Measurements from ENCODE around the gene TMEM14C. TPM values are rescaled to one million over a fixed set of nuclear protein-coding genes. Genes with fewer than 3 reads are reported as not detected.
A peak's percentile ranks its signal among the peaks of the same experiment; 100 is the strongest.

Gene TMEM14C
- total RNA-seq, 1 donor, result 156 TPM

DNA sequence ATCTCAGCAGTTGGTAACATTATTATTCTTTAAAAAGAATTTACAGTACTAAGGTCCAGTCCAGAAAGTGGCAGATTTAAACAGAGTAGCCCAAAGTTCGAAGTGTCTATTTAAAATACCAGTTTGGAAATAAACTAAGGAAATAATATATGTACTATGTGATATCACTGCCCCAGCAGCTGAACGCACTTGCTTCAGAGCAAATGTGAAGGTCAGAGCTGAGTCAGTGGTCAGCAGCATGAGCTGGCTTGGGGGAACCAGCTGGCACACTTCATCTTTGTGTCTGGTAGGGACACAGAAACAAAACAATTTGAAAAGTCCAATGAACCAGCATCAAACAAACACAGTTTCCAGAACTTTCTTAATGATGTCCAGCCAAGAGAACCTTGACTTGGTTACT lies 40.1 kb downstream of the TMEM14C start:
- TF ChIP-seq, protein P1, sequence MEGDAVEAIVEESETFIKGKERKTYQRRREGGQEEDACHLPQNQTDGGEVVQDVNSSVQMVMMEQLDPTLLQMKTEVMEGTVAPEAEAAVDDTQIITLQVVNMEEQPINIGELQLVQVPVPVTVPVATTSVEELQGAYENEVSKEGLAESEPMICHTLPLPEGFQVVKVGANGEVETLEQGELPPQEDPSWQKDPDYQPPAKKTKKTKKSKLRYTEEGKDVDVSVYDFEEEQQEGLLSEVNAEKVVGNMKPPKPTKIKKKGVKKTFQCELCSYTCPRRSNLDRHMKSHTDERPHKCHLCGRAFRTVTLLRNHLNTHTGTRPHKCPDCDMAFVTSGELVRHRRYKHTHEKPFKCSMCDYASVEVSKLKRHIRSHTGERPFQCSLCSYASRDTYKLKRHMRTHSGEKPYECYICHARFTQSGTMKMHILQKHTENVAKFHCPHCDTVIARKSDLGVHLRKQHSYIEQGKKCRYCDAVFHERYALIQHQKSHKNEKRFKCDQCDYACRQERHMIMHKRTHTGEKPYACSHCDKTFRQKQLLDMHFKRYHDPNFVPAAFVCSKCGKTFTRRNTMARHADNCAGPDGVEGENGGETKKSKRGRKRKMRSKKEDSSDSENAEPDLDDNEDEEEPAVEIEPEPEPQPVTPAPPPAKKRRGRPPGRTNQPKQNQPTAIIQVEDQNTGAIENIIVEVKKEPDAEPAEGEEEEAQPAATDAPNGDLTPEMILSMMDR (IDR thresholded peaks at IDR 0.05; ENCODE audit: insufficient read depth, low read length), result no peak
- DNase-seq (ENCODE audit: low read depth), result peak; percentile 35
- no peak overlapping the region for H3K4me3 ChIP-seq (ENCODE audit: low read depth, low read length)

DNA sequence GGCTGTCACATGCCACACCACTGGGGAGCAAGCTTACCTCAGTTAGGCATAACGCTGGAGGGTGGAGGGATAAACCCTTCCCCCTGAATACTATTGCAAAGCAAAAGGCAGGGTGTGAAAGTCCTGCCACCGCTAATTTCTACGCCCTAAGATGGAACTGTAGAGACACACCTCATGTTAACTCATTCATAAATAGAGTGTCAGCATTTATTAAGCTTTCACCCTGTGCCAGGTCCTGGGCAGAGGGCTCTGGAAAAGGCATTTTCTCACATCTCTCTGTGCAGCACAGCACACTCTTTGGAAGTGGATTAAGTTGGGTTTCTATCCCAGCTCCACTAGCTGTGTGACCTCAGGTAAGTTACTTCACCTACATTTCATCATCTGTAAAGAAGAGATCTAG lies 46.5 kb downstream of the TMEM14C start:
- TF ChIP-seq, protein P1 (IDR thresholded peaks at IDR 0.05; ENCODE audit: insufficient read depth, low read length), result no peak
- DNase-seq (ENCODE audit: low read depth), result no peak
- H3K4me3 ChIP-seq (ENCODE audit: low read depth, low read length), result no peak overlapping the region

DNA sequence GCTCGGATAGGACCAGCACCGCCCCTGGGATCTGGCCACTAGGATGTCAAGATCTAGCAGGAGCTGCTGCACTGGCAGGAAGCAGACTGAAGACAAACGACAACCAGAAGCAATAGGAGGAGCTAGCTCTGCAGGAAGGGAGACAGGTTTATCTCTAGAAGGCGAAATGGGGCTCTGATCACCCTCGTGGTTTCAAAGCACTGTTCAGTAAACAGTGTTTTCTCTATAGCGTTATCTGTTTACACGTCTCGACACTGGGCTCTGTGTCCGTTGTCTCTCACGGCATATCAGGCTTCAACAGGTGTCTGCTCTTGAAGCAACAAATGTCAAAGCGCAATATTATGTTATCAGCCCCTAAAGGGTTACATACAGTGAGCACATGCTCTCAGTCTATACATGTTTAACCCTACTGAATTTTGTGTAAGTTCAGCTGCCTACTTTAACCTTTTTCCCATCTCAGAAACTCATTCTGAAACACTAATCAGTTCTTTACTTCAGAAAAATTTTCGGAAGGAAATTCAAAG lies 48.6 kb downstream of the TMEM14C start:
- TF ChIP-seq, protein P1 (IDR thresholded peaks at IDR 0.05; ENCODE audit: insufficient read depth, low read length), result no peak
- H3K4me3 ChIP-seq (ENCODE audit: low read depth, low read length), result no peak overlapping the region
- no peak for DNase-seq (ENCODE audit: low read depth)

DNA sequence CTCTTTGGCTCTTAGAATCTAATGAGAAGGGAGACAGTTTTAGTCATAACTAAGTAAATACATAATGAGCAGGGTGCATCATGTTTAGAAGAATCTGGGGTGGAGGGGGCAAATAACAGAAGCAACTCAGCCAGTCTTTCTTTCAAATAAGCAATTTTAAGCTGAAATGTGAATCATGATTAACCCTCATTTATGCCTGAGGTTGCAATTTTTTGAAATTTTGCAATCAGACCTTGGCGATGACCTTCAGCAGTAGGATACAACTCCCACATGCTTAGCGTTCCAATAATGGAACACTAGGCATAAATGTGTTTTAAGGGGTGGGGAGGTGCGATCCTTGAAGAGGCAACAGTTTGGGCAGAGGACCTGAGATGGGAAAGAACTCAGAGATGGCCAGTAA lies 55.4 kb downstream of the TMEM14C start:
- DNase-seq (ENCODE audit: low read depth), result no peak
- H3K4me3 ChIP-seq (ENCODE audit: low read depth, low read length), result no peak overlapping the region
- TF ChIP-seq, protein P1 (IDR thresholded peaks at IDR 0.05; ENCODE audit: insufficient read depth, low read length), result no peak

DNA sequence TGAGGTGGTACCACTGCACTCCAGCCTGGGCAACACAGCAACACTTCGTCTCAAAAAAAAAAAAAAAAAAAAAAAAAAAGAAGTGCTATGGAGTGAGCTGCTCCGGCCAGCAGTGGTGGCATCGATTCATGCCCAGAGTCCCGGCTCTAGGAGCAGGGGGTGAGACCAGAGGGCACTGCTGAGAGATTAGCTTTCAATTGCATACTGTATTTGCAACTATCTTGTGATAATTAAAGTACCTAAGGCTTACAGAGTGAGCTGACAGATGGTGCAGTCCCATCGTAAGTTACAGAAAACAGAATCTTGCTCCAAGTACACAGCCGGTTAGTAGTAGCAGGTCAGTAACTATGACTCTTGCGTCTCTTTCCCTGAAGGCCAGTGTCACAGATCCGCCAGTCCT lies 56.2 kb downstream of the TMEM14C start:
- H3K4me3 ChIP-seq (ENCODE audit: low read depth, low read length), result no peak overlapping the region
- TF ChIP-seq, protein P1 (IDR thresholded peaks at IDR 0.05; ENCODE audit: insufficient read depth, low read length), result no peak
- DNase-seq (ENCODE audit: low read depth), result no peak

Small RNAs within 50 kb of the gene (small RNA-seq; reads per million reads assigned to genes)
- gene RF00019, result not detected
- gene RNA5SP203, result not detected

Other genes starting within 250 kb of the TMEM14C start
- gene GCNT2, start 201.7 kb upstream of the TMEM14C start, total RNA-seq (ENCODE audit: low replicate concordance), result 2.5 TPM in 1 of 2 replicates, not detected in the other
- gene C6orf52, start 28.5 kb upstream of the TMEM14C start, total RNA-seq (ENCODE audit: low replicate concordance), result 0.27 TPM in 1 of 2 replicates, not detected in the other
- gene PAK1IP1, start 28.1 kb upstream of the TMEM14C start, total RNA-seq (ENCODE audit: low replicate concordance), result 28.0 and 30.1 TPM in 2 replicates
- 98.1 and 99.3 TPM in 2 replicates for gene TMEM14B, start 24.7 kb downstream of the TMEM14C start, total RNA-seq (ENCODE audit: low replicate concordance)
- gene MAK, start 115.5 kb downstream of the TMEM14C start, total RNA-seq (ENCODE audit: low replicate concordance), result under 0.01 TPM in 1 of 2 replicates, not detected in the other
- gene GCM2, start 159.0 kb downstream of the TMEM14C start, total RNA-seq (ENCODE audit: low replicate concordance), result not detected in 2 replicates
- under 0.01 TPM in 1 of 2 replicates, not detected in the other for gene SYCP2L, start 164.0 kb downstream of the TMEM14C start, total RNA-seq (ENCODE audit: low replicate concordance)